Parathyroid adenoma (tissue), 2 donors: ENCODE measurements around the gene ETFA.

Experiments
- H2AFZ ChIP-seq: fragments of 300-600 bp; sonication (generic); one replicate; pipeline ENCODE4 v1.7.0; 2017; ENCODE audit warnings: antibody characterized with exemption, mild to moderate bottlenecking
- H3K27ac ChIP-seq: fragments of 300-600 bp; sonication (generic); one replicate; pipeline ENCODE4 v1.7.0; 2017
- H3K27me3 ChIP-seq: fragments of 300-600 bp; sonication (generic); one replicate; pipeline ENCODE4 v1.7.0; 2017; ENCODE audit warnings: low read length; ENCODE audit not compliant: control insufficient read depth, insufficient read depth
- H3K36me3 ChIP-seq: fragments of 300-600 bp; sonication (generic); one replicate; pipeline ENCODE4 v1.7.0; 2017; ENCODE audit warnings: low read length; ENCODE audit not compliant: control insufficient read depth, insufficient read depth
- H3K4me1 ChIP-seq: fragments of 300-600 bp; sonication (generic); one replicate; pipeline ENCODE4 v1.7.0; 2017; ENCODE audit warnings: control low read depth
- H3K4me2 ChIP-seq: fragments of 300-600 bp; sonication (generic); one replicate; pipeline ENCODE4 v1.7.0; 2017; ENCODE audit warnings: low read length
- H3K4me3 ChIP-seq: fragments of 300-600 bp; sonication (generic); one replicate; pipeline ENCODE4 v1.7.0; 2017; ENCODE audit warnings: low read depth, low read length
- H3K79me2 ChIP-seq: fragments of 300-600 bp; sonication (generic); one replicate; pipeline ENCODE4 v1.7.0; 2017; ENCODE audit warnings: control low read depth
- H3K9ac ChIP-seq: fragments of 300-600 bp; sonication (generic); one replicate; pipeline ENCODE4 v1.7.0; 2017; ENCODE audit warnings: mild to moderate bottlenecking
- H3K9me3 ChIP-seq: fragments of 300-600 bp; sonication (generic); one replicate; pipeline ENCODE4 v1.7.0; 2017; ENCODE audit warnings: low read length; ENCODE audit not compliant: control insufficient read depth
- TF ChIP-seq, protein P1 (sequence below): fragments of 300-600 bp; sonication (generic); IDR thresholded peaks from one replicate; pipeline ENCODE4 v1.7.0; 2017; ENCODE audit warnings: antibody characterized with exemption, mild to moderate bottlenecking
- donor health status: primary hyperparathyroidism.

ETFA gene

DNA sequence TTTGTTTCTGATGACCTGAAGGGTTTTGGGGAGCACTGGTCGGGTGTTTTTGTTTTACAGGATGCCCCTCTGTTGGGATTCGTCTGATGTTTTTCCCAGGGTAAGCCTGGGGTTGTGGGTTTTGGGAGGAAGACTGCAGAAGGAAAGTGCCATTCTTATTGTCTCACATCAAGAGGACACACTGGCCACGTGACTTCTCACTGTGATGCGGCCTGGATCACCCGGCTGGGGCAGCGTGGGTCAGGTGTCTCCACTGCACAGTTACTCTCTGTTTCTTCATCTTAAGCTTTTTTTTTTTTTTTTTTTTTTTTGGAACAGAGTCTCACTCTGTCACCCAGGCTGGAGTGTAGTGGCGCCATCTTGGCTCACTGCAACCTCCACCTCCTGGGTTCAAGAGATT is 130.9 kb downstream of the ETFA start:
- Histone ChIP-seq H3K4me1 (no peaks in the 10 kb centered on the region), H3K36me3 (no peaks in the 10 kb centered on the region)

DNA sequence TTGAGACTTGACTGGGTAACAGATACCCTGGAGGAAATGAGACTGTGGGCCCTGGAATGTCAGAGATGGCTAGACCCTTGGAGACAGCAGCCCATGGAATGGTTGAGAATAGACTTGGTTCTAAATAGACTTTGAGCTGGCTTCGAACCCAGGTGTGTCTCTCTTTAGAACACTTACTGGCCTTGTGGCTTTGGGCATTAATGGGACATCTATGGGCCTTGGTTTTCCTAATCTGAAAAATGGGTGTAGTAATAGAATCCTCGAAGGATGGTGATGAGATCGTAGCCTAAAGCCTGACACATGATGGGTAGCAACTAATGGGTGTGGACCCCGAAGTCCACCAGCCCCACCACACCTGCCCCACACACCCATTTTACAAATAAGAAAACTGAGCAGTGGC is 132.2 kb downstream of the ETFA start:
- TF ChIP-seq, protein P1, sequence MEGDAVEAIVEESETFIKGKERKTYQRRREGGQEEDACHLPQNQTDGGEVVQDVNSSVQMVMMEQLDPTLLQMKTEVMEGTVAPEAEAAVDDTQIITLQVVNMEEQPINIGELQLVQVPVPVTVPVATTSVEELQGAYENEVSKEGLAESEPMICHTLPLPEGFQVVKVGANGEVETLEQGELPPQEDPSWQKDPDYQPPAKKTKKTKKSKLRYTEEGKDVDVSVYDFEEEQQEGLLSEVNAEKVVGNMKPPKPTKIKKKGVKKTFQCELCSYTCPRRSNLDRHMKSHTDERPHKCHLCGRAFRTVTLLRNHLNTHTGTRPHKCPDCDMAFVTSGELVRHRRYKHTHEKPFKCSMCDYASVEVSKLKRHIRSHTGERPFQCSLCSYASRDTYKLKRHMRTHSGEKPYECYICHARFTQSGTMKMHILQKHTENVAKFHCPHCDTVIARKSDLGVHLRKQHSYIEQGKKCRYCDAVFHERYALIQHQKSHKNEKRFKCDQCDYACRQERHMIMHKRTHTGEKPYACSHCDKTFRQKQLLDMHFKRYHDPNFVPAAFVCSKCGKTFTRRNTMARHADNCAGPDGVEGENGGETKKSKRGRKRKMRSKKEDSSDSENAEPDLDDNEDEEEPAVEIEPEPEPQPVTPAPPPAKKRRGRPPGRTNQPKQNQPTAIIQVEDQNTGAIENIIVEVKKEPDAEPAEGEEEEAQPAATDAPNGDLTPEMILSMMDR = no peak
- H3K36me3 ChIP-seq = no peaks in the 10 kb centered on the region
- no peak overlapping the region for H3K27ac ChIP-seq
- no peak overlapping the region for H2AFZ ChIP-seq
- H3K9me3 ChIP-seq = no peaks in the 10 kb centered on the region
- no peaks in the 10 kb centered on the region for H3K4me1 ChIP-seq
- no peak overlapping the region for H3K4me2 ChIP-seq
- H3K27me3 ChIP-seq = no peaks in the 10 kb centered on the region
- no peak overlapping the region for H3K9ac ChIP-seq
- no peak overlapping the region for H3K4me3 ChIP-seq
- H3K79me2 ChIP-seq = no peaks in the 10 kb centered on the region

More for the DNA sequence above, 130.9 kb downstream of the ETFA start:
- no peaks in the 10 kb centered on the region for H3K79me2 ChIP-seq
- H3K9ac ChIP-seq = no peak overlapping the region
- TF ChIP-seq, protein P1 = no peak
- H3K9me3 ChIP-seq = no peaks in the 10 kb centered on the region
- H3K27me3 ChIP-seq = no peaks in the 10 kb centered on the region
- H3K4me2 ChIP-seq = no peak overlapping the region
- no peak overlapping the region for H3K27ac ChIP-seq
- no peak overlapping the region for H2AFZ ChIP-seq
- H3K4me3 ChIP-seq = no peak overlapping the region

DNA sequence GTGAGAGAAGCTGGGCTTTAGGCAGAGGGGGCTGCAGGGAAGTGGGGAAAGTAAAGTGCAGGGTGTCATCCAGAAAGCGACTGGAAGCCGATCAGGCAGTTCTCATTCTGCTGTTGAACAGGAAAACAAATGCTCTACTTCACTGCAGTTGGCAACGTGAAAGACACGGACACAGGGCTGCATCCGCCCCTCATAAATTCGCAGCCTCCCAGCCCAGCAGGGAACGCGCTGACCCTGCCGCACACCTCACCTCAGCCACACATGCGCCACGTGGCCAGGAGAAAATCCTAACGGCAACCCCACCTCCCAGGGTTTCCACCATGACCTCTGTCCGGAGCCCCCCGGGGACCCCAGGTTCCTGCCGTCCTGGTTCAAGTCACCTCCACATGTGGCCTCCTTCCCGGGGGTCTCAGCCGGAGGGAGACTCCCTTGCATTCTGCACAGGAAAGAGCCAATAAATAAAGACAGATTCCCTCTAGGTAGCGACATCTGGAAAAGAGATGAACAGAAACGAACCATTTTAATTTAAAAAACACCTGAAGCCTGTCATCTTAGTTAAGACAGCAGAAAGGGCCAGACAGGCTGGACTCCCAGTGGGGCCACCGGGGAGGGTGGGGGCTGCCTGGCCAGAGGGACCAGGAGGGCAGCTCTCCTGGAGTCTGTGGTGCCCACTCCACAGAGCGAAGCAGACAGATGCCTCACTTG is 132.8 kb downstream of the ETFA start:
- no peaks in the 10 kb centered on the region for H3K27me3 ChIP-seq
- H3K9me3 ChIP-seq = no peaks in the 10 kb centered on the region
- no peaks in the 10 kb centered on the region for H3K79me2 ChIP-seq
- no peak overlapping the region for H2AFZ ChIP-seq
- no peaks in the 10 kb centered on the region for H3K36me3 ChIP-seq
- H3K4me1 ChIP-seq = no peaks in the 10 kb centered on the region
- no peak overlapping the region for H3K9ac ChIP-seq
- TF ChIP-seq, protein P1 = no peak
- H3K4me2 ChIP-seq = no peak overlapping the region
- no peak overlapping the region for H3K4me3 ChIP-seq
- H3K27ac ChIP-seq = no peak overlapping the region

DNA sequence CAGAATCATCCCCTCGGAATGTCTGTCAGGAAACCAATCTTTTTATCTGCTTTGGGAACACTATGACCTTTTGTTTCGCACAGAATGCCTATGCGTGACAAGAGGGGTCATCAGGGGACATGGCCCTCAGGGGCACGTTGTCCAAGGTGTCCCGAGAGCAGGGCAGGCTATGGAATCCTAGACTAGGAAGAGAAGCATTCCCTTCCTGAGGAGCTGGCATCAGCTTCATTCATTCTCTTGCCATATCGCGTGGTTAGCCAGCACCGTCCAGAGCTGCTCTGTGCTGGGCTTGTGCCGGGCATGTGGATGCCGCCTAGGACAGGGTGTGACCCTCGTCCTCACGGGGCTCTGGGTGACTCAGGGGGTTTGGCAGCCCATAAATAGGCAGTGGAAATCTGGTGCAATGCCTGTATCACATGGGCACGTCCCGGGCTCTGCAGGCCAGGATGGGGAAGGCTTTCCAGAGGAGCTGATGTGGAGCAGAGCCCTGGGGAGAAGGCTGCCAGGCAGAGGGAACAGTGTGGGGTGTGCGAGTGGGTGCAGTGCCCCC is 133.7 kb downstream of the ETFA start:
- Histone ChIP-seq H3K36me3 (no peaks in the 10 kb centered on the region), H3K9me3 (no peaks in the 10 kb centered on the region), H3K4me1 (no peaks in the 10 kb centered on the region), H3K9ac (no peak overlapping the region), H3K79me2 (no peaks in the 10 kb centered on the region), H3K4me2 (no peak overlapping the region), H2AFZ (no peak overlapping the region), H3K27ac (no peak overlapping the region), H3K4me3 (no peak overlapping the region), H3K27me3 (no peaks in the 10 kb centered on the region)
- TF ChIP-seq, protein P1 = no peak
